Esophagus muscularis mucosa (tissue), 4 donors: Measurements from ENCODE around the gene VPS35L. TPM values are rescaled to one million over a fixed set of nuclear protein-coding genes. Genes with fewer than 3 reads are reported as not detected.

Experiments used
- total RNA-seq, 4 donors: library from RNA; depleted of rRNA; stranded (reverse); fragments of >200 nt; gene quantifications; one replicate each; pipeline versions ENCODE4 v1.1.0 to v1.2.1, GENCODE V29; 2016

Gene VPS35L
- total RNA-seq, 4 donors from 2014 or later = 35.5 to 47.0 (median 38.1) TPM

Other genes starting within 250 kb of the VPS35L start
- under 1 TPM; under 0.01 to 0.42 (median 0.12) TPM for gene TMC5, start 137.8 kb upstream of the VPS35L start, total RNA-seq
- 100 to 1,000 TPM in 3 of 4 donors, 10 to 100 TPM in 1; 90.9 to 124 (median 109) TPM for gene GDE1, start 33.6 kb upstream of the VPS35L start, total RNA-seq
- gene CCP110, start 31.8 kb upstream of the VPS35L start, total RNA-seq = 10 to 100 TPM; 14.0 to 16.1 (median 15.1) TPM
- gene KNOP1, start 162.5 kb downstream of the VPS35L start, total RNA-seq = 1 to 10 TPM; 7.3 to 9.9 (median 9.1) TPM
- gene IQCK, start 162.6 kb downstream of the VPS35L start, total RNA-seq = 10 to 100 TPM in 1 of 4 donors, 1 to 10 TPM in 3; 7.4 to 10.4 (median 8.6) TPM